Activated naive CD4-positive, alpha-beta T cell treated with anti-CD3 and anti-CD28 coated beads, Interleukin-2, amount 50 U/mL, for 72 hours (primary cell): Measurements from ENCODE around the gene MAVS. TPM values are rescaled to one million over a fixed set of nuclear protein-coding genes. Genes with fewer than 3 reads are reported as not detected.
A peak's percentile ranks its signal among the peaks of the same experiment; 100 is the strongest.
"Not testable (repeated sequence)": the region's sequence is repeated elsewhere in the genome, so short reads cannot be mapped to it uniquely, and the experiment has no call there.

Experiments used
- ATAC-seq, 2 donors: fragments of 150-1000 bp; cut with Tn5 transposase; 2 replicates each; pipeline ENCODE4 v1.10.0; 2021; ENCODE audit warnings: mild to moderate bottlenecking in 2 of 2, moderate library complexity in 2 of 2
- DNase-seq, 2 donors: peaks; one replicate each; pipeline ENCODE4 v3.0.0; 2021 to 2022; ENCODE audit warnings: low spot score in 2 of 2
- H3K27ac Mint-ChIP-seq, 2 donors: one replicate each; pipeline ENCODE4 v1.8.0; 2022; ENCODE audit warnings: mild to moderate bottlenecking in 2 of 2, mixed read lengths in 2 of 2
- H3K36me3 Mint-ChIP-seq, 2 donors: one replicate each; pipeline ENCODE4 v1.8.0; 2022; ENCODE audit warnings: mixed read lengths in 2 of 2
- H3K9me3 Mint-ChIP-seq, 2 donors: one replicate each; pipeline ENCODE4 v1.8.0; 2022; ENCODE audit warnings: mixed read lengths in 2 of 2
- total RNA-seq, 2 donors: library from RNA; stranded (reverse); gene quantifications; one replicate each; pipeline ENCODE4 v1.2.3, GENCODE V29; 2022

Gene MAVS
- total RNA-seq, 2 donors from 2014 or later = 22.5 to 30.1 TPM

DNA sequence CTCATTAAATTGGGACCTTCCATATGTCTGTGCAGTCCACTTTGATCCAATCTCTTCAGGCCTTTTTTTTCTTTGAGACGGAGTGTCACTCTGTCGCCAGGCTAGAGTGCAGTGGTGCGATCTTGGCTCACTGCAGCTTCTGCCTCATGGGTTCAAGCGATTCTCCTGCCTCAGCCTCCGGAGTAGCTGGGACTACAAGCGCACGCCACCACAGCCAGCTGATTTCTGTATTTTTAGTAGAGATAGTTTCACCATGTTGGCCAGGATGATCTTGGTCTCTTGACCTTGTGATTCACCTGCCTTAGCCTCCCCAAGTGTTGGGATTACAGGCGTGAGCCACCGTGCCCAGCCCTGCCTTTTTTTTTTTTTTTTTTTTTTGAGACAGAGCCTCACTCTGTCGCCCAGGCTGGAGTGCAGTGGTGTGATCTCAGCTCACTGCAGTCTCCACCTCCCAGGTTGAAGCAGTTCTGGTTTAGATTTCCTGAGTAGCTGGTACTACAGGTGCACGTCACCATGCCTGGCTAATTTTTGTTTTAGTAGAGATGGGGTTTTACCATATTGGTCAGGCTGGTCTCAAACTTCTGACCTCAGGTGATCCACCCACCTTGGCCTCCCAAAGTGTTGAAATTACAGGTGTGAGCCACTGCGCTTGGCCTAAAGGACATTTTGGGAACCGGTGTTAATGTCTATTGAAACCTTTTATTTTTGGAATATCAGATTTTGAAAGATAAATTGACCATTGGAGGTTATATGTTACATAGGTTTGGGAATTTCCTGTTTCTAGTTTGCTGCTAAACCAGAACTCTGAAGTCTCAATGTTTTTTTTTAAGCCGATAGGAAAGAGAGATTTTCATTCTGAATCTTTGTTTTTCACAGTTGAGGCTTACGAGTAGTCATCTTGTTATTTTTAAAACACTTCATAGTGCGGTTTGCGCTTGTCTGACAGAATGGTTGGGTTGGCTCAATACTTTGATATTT is 60.4 kb downstream of the MAVS start:
- ATAC-seq = peak; percentile 92 to 94
- H3K9me3 Mint-ChIP-seq = not testable (repeated sequence)
- peak overlapping the region; percentile 81 to 99 for H3K27ac Mint-ChIP-seq
- H3K36me3 Mint-ChIP-seq = peaks cover 16 to 35% of the 10 kb centered on the region in 2 donors
- DNase-seq = peak in 1 of 2 donors; percentile 32

DNA sequence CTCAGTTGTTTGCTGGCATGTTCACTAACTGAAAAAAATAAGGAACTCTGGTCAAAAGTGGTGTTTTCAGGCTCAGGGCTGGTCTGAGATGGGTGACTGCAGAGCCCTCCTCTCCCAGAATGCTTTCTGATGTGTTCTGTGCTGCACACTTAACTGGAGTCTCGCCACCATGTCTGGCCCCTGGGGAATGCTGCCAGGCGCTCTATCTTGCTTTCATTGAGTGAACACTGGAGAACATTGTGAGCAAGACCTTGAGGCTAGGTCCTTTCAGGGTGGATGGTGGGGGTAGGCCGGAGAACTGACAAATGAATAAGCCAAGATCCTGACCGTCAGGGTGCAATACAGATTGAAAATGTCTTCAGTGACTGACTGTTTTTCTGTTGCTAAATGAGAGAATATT is 62.0 kb downstream of the MAVS start:
- Mint-ChIP-seq H3K27ac (peak overlapping the region; percentile 25 to 94), H3K36me3 (peaks cover 16 to 46% of the 10 kb centered on the region in 2 donors), H3K9me3 (no peaks in the 10 kb centered on the region)
- DNase-seq (no peak), ATAC-seq (no peak)

DNA sequence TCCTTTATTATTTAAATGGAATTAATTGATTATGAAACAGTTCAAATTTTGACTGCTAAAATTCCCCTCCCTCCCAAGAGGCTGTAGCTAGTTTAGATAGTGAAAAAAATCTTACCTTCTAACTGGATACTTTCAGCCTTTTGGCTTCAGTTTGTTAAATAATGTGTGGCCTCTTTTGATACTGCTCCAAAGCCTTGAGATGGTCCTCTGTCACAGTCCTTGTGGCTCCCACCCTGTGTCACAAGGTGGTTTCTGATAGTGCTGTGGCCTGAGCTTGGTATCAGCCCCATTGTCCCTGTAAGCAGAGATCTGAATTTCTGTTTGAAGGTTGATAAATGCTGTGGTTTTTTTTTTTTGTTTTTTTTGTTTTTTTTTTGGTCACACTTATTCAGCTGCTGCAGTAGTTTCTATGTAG is 63.3 kb downstream of the MAVS start:
- Mint-ChIP-seq H3K36me3 (peaks cover 22 to 58% of the 10 kb centered on the region in 2 donors), H3K27ac (peak overlapping the region in 1 of 2 donors; percentile 96)
- DNase-seq = no peak

DNA sequence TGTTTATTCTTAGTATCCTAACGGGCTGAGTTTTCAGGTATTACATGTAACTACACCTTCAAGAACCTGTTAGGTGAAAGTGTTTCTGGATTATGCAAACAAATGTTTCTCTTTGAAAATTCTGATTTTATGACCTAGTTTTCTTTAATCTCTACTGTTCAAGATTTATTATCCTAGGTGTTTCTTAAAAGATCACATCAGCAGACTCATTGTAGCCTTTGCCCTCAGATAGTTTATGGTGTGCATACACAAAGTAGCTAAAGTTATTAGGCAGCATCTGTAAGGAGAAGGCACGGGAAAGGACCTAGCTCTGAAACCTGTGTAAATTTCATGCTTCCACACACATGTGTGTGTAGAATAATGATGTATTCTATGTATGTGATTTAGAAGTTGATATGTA is 64.2 kb downstream of the MAVS start:
- Mint-ChIP-seq H3K9me3 (no peaks in the 10 kb centered on the region), H3K27ac (peak overlapping the region in 1 of 2 donors; percentile 46), H3K36me3 (peaks cover 22 to 67% of the 10 kb centered on the region in 2 donors)
- ATAC-seq (no peak), DNase-seq (no peak)

More for the DNA sequence above, 63.3 kb downstream of the MAVS start:
- no peak for ATAC-seq
- no peaks in the 10 kb centered on the region for H3K9me3 Mint-ChIP-seq

DNA sequence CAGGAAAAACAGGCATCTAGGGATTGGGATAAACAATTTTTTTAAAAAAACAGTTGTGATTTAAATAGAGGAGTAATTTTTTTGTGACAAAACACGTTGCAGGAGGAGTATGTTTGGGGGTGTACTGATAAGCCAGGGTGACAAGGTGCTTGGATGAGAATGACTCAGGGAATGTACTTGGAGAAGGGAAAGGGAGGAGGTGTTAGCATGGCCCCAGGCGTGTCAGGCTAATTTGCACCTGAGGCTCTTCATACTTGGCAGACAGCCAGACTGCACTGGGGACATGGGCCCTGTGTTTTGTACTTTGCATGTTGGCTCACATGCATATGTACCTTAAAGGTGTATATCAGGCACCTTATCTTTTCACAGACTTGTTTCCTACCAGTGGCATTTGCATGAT is 65.3 kb downstream of the MAVS start:
- H3K36me3 Mint-ChIP-seq = peaks cover 22 to 69% of the 10 kb centered on the region in 2 donors
- ATAC-seq (no peak), DNase-seq (no peak)
- H3K27ac Mint-ChIP-seq = peak overlapping the region in 1 of 2 donors; percentile 12
- H3K9me3 Mint-ChIP-seq = no peaks in the 10 kb centered on the region

DNA sequence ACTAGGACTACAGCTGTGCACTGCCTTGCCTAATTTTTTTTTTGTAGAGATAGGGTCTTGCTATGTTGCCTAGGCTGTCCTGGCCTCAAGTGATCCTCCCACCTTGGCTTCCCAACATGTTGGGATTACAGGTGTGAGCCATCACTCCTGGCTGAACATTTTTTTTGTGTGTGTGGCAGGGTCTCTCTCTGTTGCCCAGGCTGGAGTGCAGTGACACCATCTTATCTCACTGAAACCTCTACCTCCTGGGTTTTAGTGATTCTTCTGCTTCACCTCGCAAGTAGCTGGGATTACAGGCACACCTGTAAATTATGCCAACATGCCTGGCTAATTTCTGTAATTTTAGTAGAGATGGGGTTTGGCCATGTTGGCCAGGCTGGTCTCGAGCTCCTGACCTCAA is 67.8 kb downstream of the MAVS start:
- no peaks in the 10 kb centered on the region for H3K9me3 Mint-ChIP-seq
- DNase-seq = no peak
- peak overlapping the region; percentile 70 for H3K27ac Mint-ChIP-seq
- ATAC-seq = no peak
- peaks cover 7 to 71% of the 10 kb centered on the region in 2 donors for H3K36me3 Mint-ChIP-seq

DNA sequence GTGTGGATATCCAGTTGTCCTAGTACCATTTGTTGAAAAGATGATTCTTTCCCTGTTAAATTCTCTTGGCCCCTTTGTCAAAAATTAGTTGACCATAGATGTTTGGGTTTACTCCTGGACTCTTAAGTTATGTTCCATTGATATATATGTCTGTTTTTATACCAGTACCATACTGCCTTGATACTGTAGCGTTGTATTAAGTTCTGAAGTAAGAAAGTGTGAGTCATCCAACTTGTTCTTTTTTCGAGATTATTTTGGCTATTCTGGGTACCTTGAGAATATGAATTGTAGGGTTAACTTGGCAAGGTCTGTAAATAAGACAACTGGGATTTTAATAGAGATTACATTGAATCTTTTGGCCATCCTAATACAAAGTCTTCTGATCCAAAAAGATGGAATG is 69.1 kb downstream of the MAVS start:
- peaks cover 6 to 68% of the 10 kb centered on the region in 2 donors for H3K36me3 Mint-ChIP-seq
- H3K27ac Mint-ChIP-seq = peak overlapping the region in 1 of 2 donors; percentile 69
- H3K9me3 Mint-ChIP-seq = no peaks in the 10 kb centered on the region
- DNase-seq = no peak
- ATAC-seq = peak in 1 of 2 donors; percentile 37

DNA sequence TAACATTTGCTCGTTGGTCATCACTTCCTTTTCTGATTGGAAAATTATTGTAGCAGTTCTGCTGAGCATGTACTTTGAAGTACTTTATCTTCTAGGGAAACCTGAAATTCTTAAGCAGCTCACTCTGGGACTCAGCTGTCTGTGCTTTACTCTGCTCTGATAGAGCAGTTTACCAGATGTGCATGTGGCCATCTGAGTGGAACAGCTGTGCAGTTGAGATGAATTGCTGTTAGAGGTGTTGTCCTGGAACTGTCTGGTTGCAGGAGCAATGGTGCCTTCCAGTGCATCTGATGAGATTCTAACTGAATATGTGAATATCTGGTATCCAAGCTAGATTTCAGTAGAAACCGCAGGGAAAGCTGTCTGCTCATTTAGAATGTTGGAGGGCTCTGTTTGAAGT is 69.7 kb downstream of the MAVS start:
- Mint-ChIP-seq H3K9me3 (no peaks in the 10 kb centered on the region), H3K27ac (no peak overlapping the region), H3K36me3 (peaks cover 6 to 62% of the 10 kb centered on the region in 2 donors)
- DNase-seq (no peak), ATAC-seq (no peak)

DNA sequence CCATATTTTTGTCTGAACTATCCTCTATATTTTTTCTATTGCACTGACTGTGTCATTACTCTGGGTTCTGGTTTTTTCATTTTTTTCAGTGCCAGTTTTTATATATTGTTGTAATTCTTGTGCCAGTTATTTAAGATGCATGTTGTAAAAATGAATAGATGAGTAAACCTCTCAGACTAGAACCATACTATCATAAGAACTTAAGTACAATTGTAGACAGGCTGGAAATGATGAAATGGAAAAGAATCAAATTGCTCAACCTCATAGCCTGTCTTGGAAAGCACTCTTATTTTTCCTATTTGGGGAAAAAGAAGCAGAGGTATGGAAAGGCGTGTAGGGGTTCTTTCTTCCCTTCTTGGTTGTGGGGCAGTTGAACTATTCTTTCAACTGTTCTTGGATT is 72.7 kb downstream of the MAVS start:
- no peaks in the 10 kb centered on the region for H3K9me3 Mint-ChIP-seq
- peaks cover 9 to 56% of the 10 kb centered on the region in 2 donors for H3K36me3 Mint-ChIP-seq
- H3K27ac Mint-ChIP-seq = peak overlapping the region in 1 of 2 donors; percentile 24
- DNase-seq (no peak), ATAC-seq (no peak)

DNA sequence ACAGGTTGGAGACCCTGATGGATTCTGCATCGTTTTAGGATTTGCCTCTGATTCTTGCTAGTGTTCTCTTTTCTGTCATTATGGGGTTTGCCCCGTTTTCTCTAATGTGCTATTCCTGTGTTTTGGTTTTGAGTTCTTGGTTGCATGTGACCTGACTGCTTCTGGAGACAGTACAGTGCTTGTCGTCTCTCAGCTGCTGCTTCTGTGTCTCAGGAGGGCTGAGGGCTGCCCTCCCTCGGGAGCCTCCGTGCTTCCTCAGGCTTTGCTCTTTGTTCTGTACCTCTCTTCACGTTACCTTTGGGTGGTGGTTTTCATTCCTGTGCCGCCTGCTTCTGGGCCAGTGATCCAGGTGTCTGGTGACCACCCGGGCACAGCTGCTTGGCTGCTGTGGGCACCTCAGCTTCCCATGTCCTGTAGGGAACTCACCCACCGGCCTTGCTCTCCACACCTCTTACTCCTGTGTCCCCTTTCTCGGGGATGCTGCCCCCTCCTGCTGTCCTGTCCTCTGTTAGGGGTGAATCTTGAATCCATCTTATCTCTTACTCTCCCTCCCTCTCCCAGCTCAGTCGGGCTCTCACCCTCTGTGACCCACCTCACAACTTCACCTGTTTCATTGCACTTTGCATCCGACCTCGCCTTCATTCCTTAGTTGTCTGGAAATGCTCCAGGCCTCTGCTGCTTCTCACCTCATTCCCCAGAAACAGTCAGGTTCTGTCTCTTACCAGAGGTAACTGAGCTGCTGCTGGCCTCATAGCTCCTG is 75.8 kb downstream of the MAVS start:
- H3K27ac Mint-ChIP-seq = peak overlapping the region; percentile 81 to 92
- ATAC-seq (no peak), DNase-seq (no peak)
- H3K9me3 Mint-ChIP-seq = no peaks in the 10 kb centered on the region
- peaks cover 8 to 34% of the 10 kb centered on the region in 2 donors for H3K36me3 Mint-ChIP-seq

DNA sequence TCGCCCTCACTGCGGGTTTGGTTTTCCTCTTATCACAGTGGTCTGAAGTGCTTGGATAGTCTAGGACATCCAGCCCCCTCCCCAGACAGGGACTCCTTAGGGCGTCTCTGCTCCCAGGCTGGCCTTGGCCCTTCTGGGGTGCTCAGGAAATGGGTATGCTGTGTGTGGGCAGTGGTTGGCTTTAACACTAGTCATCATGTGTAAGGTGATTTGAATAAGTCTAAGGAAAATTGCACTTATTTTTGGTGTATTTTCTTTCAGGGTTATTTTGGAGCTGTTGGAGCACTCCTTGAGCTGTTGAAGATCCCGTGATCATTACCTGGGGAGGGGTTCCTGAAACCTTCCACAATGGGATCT is 76.3 kb downstream of the MAVS start:
- Mint-ChIP-seq H3K36me3 (peaks cover 8 to 34% of the 10 kb centered on the region in 2 donors), H3K27ac (peak overlapping the region; percentile 81 to 92), H3K9me3 (no peaks in the 10 kb centered on the region)
- DNase-seq (no peak), ATAC-seq (no peak)

DNA sequence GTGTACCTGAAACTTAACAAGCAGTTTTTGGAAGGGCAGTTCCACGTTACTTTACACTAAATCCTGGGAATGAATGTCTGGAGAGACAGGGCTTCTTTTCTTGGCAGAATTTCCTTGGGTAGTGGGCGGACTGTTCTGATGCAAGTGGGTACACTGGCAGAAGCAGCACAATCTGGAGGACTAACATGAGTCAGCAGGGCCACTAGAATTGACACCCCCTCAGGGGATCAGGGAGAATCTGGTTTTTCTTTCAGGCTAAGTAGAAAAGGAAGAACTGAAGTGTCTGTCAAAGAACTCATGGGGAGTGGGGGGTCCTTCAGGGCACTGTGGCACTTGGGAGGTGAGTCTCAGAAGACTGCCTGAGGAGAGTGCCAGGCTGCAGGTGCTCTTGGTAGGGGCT is 77.2 kb downstream of the MAVS start:
- DNase-seq = no peak
- Mint-ChIP-seq H3K27ac (peak overlapping the region; percentile 81 to 94), H3K9me3 (no peaks in the 10 kb centered on the region), H3K36me3 (peaks cover 8 to 28% of the 10 kb centered on the region in 2 donors)
- no peak for ATAC-seq

DNA sequence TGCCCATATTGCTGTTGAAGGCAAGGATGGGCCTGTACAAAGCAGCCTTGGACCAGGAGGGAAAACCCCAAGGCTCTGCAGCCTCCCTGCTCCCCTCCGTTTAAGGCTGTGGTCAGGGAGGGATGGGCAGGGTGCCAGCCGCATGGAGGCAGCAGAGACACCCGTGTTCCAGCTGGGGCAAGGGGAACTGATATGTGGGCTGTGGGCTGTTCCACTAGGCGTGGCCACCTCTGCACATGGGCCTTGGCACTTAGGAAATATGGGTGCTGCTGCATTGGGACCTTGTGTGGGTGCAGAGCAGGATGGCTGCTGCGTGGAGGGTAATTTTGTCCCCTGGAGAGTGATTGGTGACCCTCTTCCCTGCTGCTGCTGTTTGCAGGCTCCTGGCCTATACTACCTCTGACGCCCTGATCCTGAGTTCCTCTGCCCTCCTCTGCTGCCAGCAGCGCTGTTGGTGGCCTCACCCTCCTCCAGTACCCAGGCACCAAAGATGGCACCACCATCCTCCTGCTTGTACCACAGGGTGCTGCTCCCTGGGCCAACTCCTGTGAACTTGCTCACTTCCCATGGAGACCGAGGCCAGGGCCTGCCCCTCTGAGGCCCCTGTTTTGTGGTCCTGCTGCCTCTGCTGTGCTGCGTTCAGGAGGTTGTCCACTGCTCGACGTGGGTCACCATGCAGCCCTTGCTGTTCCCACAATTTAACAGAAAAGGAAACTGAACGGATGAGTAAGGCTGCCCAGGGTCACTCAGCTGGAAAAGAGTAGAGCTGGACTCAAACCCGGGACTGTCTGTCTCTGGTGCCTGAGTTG is 77.9 kb downstream of the MAVS start:
- Mint-ChIP-seq H3K27ac (peak overlapping the region; percentile 75 to 77), H3K36me3 (peaks cover 8 to 21% of the 10 kb centered on the region in 2 donors), H3K9me3 (no peaks in the 10 kb centered on the region)
- DNase-seq = no peak
- peak; percentile 4 to 13 for ATAC-seq

DNA sequence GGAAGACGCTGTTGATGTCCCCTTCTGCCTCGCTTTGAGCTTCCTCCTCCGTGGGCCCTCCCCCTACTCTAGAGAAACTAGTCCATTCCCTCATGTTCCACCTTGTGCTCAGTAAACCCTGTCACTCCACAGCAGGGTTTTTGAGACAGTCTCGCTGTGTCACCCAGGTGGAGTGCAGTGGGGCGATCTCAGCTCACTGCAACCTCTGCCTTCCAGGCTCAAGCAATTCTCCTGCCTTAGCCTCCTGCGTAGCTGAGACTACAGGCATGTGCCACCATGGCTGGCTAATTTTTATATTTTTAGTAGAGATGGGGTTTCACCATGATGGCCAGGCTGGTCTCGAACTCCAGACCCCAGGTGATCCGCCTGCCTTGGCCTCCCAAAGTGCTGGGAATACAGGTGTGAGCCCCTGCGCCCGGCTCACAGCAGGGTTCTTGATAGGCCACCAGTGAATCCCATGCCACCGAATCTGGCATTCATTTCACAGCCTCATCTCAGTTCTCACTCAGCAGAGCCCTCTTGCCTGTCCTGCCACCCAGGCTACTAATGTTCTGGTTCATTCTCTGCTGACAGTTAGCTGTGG is 78.6 kb downstream of the MAVS start:
- Mint-ChIP-seq H3K36me3 (peaks cover 8 to 17% of the 10 kb centered on the region in 2 donors), H3K9me3 (no peaks in the 10 kb centered on the region), H3K27ac (peak overlapping the region; percentile 75 to 92)
- DNase-seq (no peak), ATAC-seq (no peak)
